WTC11 (cell line): ENCODE measurements around the gene MFAP3L. TPM values are rescaled to one million over a fixed set of nuclear protein-coding genes. Genes with fewer than 3 reads are reported as not detected.
A peak's percentile ranks its signal among the peaks of the same experiment; 100 is the strongest.
"Not testable (repeated sequence)": the region's sequence is repeated elsewhere in the genome, so short reads cannot be mapped to it uniquely, and the experiment has no call there.

Source experiments
- ATAC-seq: fragments of 200-7000 bp; cut with Tn5 transposase; 2 replicates; pipeline ENCODE4 v1.10.0; 2021; ENCODE audit warnings: mild to moderate bottlenecking, moderate library complexity
- CTCF ChIA-PET: fragments of 300-600 bp; sonication (Branson Sonifier 250); formaldehyde crosslinking; loops from one replicate; lab custom pipeline; 2021; ENCODE audit warnings: antibody characterized with exemption; lab: Charles Lee
- POLR2A ChIA-PET: fragments of 350-600 bp; sonication (Branson Sonifier 250); formaldehyde crosslinking; loops from one replicate; lab custom pipeline; 2021; ENCODE audit warnings: antibody characterized with exemption; lab: Charles Lee
- DNase-seq: peaks from one replicate; pipeline ENCODE4 v3.0.0; 2021; ENCODE audit warnings: low spot score
- H3K27ac Mint-ChIP-seq: 2 replicates; pipeline ENCODE4 v1.8.0; 2021; ENCODE audit warnings: mixed read lengths
- H3K27me3 Mint-ChIP-seq: 2 replicates; pipeline ENCODE4 v1.8.0; 2021; ENCODE audit warnings: low read depth, mild to moderate bottlenecking, moderate library complexity, mixed read lengths
- H3K36me3 Mint-ChIP-seq: 2 replicates; pipeline ENCODE4 v1.8.0; 2021; ENCODE audit warnings: mixed read lengths
- H3K4me1 Mint-ChIP-seq: 2 replicates; pipeline ENCODE4 v1.8.0; 2022; ENCODE audit warnings: mixed read lengths
- H3K4me3 Mint-ChIP-seq: 2 replicates; pipeline ENCODE4 v1.8.0; 2021; ENCODE audit warnings: mild to moderate bottlenecking, moderate library complexity, mixed read lengths
- H3K9me3 Mint-ChIP-seq: 2 replicates; pipeline ENCODE4 v1.8.0; 2021; ENCODE audit warnings: mixed read lengths
- AFF4 ChIP-seq: sonication (generic); formaldehyde crosslinking; IDR thresholded peaks from 2 replicates; pipeline ENCODE4 v1.8.1; 2023; ENCODE audit warnings: mild to moderate bottlenecking, missing genetic modification reagents, borderline replicate concordance
- ATF2 ChIP-seq: sonication (generic); formaldehyde crosslinking; IDR thresholded peaks from 2 replicates; pipeline ENCODE4 v1.8.1; 2022; ENCODE audit warnings: low read depth, missing genetic modification reagents, borderline replicate concordance
- CREM ChIP-seq: sonication (generic); formaldehyde crosslinking; IDR thresholded peaks from 2 replicates; pipeline ENCODE4 v1.8.1; 2022; ENCODE audit warnings: mild to moderate bottlenecking, missing genetic modification reagents, moderate library complexity
- CTCF ChIP-seq: fragments of 200-600 bp; IDR thresholded peaks from 2 replicates; pipeline ENCODE4 v1.8.0; 2022; ENCODE audit warnings: antibody characterized with exemption
- E2F1 ChIP-seq: sonication (generic); formaldehyde crosslinking; IDR thresholded peaks from 2 replicates; pipeline ENCODE4 v1.8.0; 2022; ENCODE audit warnings: mild to moderate bottlenecking, missing genetic modification reagents
- JUN ChIP-seq: sonication (generic); formaldehyde crosslinking; IDR thresholded peaks from 2 replicates; pipeline ENCODE4 v1.8.0; 2023; ENCODE audit warnings: mild to moderate bottlenecking, missing genetic modification reagents
- SP1 ChIP-seq: sonication (generic); formaldehyde crosslinking; conservative IDR thresholded peaks from 2 replicates; pipeline ENCODE4 v1.8.1; 2022; ENCODE audit warnings: missing genetic modification reagents
- ZBTB21 ChIP-seq: sonication (generic); formaldehyde crosslinking; IDR thresholded peaks from 2 replicates; pipeline ENCODE4 v1.8.1; 2023; ENCODE audit warnings: mild to moderate bottlenecking, missing genetic modification reagents, borderline replicate concordance
- ZNF317 ChIP-seq: sonication (generic); formaldehyde crosslinking; IDR thresholded peaks from 2 replicates; pipeline ENCODE4 v1.8.1; 2023; ENCODE audit warnings: low read depth, mild to moderate bottlenecking, moderate library complexity, missing genetic modification reagents, borderline replicate concordance
- ZNF396 ChIP-seq: fragments of 250-450 bp; sonication (Bioruptor Pico); IDR thresholded peaks from 2 replicates; pipeline ENCODE4 v1.8.0; 2021; ENCODE audit warnings: mild to moderate bottlenecking, moderate library complexity, borderline replicate concordance
- total RNA-seq: library from RNA; stranded (reverse); gene quantifications from 3 replicates; pipeline ENCODE4 v1.2.3, GENCODE V29; 2021

The MFAP3L gene
- total RNA-seq, 1 experiment from 2014 or later = 31.3 TPM

GRCh38 chr4:170049766-170050165 is 23.6 kb upstream of the MFAP3L start (continued):
- TF ChIP-seq ATF2 (CRISPR knock-in tag) (no peak), AFF4 (CRISPR knock-in tag) (no peak), SP1 (no peak), ZBTB21 (no peak), ZNF396 (CRISPR knock-in tag) (no peak), E2F1 (CRISPR knock-in tag) (no peak)

GRCh38 chr4:170047771-170048354 is 21.7 kb upstream of the MFAP3L start:
- peaks cover 13% of the 10 kb centered on the region for H3K4me1 Mint-ChIP-seq
- peak; percentile 73 for TF ChIP-seq CTCF
- no peak for TF ChIP-seq CREM
- TF ChIP-seq, all 79 proteins: peak for 1
- ChIA-PET POLR2A (interaction anchor here (0.6 kb wide), 1 partner anchor 864 kb away, joined by 4 read pairs; no protein-coding TSS in a partner anchor), CTCF (interaction anchor here (0.6 to 2.0 kb wide), 3 partner anchors 17 to 435 kb away, joined by 3 to 18 read pairs (median 8); partner anchors contain the start of gene NEK1)
- Mint-ChIP-seq H3K9me3 (peaks cover 7% of the 10 kb centered on the region), H3K27me3 (no peaks in the 10 kb centered on the region), H3K36me3 (peaks cover 10% of the 10 kb centered on the region), H3K4me3 (no peak overlapping the region), H3K27ac (no peak overlapping the region)
- ATAC-seq = 0 out of 2 replicates have a peak, but pooled peaks have one; percentile 22
- peak; percentile 52 for DNase-seq

GRCh38 chr4:170046156-170046555 is 20.0 kb upstream of the MFAP3L start:
- peaks cover 13% of the 10 kb centered on the region for H3K4me1 Mint-ChIP-seq
- CTCF ChIA-PET, H3K4me3 Mint-ChIP-seq, ATAC-seq, DNase-seq, H3K9me3 Mint-ChIP-seq, H3K27ac Mint-ChIP-seq, POLR2A ChIA-PET, H3K27me3 Mint-ChIP-seq: not testable (repeated sequence)
- peaks cover 10% of the 10 kb centered on the region for H3K36me3 Mint-ChIP-seq

- peaks cover 14% of the 10 kb centered on the region for H3K4me1 Mint-ChIP-seq
- ATAC-seq = no peak
- DNase-seq = no peak
- ChIA-PET POLR2A (no interaction called here), CTCF (no interaction called here)
- no peak overlapping the region for H3K4me3 Mint-ChIP-seq
- H3K27me3 Mint-ChIP-seq = no peaks in the 10 kb centered on the region
- peaks cover 4% of the 10 kb centered on the region for H3K9me3 Mint-ChIP-seq
- peaks cover 3% of the 10 kb centered on the region; the same call in 1 of the 2 replicates for H3K36me3 Mint-ChIP-seq
- no peak overlapping the region for H3K27ac Mint-ChIP-seq
- no peak for TF ChIP-seq ZNF317 (CRISPR knock-in tag)
- TF ChIP-seq JUN (CRISPR knock-in tag) = no peak
- TF ChIP-seq AFF4 (CRISPR knock-in tag) = no peak
Measured at GRCh38 chr4:170040031-170040680, 14.0 kb upstream of the MFAP3L start.
